ENCODE results near the gene ZDHHC4. TPM values are rescaled to one million over a fixed set of nuclear protein-coding genes. Genes with fewer than 3 reads are reported as not detected.

ZDHHC4 gene
- total RNA-seq, 4 donors from 2014 or later = 68.8 to 97.3 (median 81.4) TPM

- TF ChIP-seq CTCF (IDR thresholded peaks at IDR 0.05) (no peak), POLR2A (IDR thresholded peaks at IDR 0.05) (no peak)
- H3K9me3 ChIP-seq = no peaks in the 10 kb centered on the region
- DNase-seq = no peak
- H3K4me1 ChIP-seq = peaks cover 6 to 15% of the 10 kb centered on the region in 2 donors
- no peak overlapping the region for H3K4me3 ChIP-seq (replicated peaks in 1 of 3)
- H3K36me3 ChIP-seq = peaks cover 6 to 8% of the 10 kb centered on the region in 2 donors
- no peak overlapping the region for H3K27ac ChIP-seq
- intact Hi-C loops (cut with DNase I) = no loop called here
- H3K27me3 ChIP-seq = no peaks in the 10 kb centered on the region
- WGBS, 2 donors = 90 to 93% methylated on average over 13 to 14 of the region's 20 CpGs
Measured at GRCh38 chr7:6616854-6617643, 39.8 kb downstream of the ZDHHC4 start.

GRCh38 chr7:6618621-6619020 lies 41.4 kb downstream of the ZDHHC4 start:
- no peaks in the 10 kb centered on the region for H3K27me3 ChIP-seq
- no peak for TF ChIP-seq POLR2A (IDR thresholded peaks at IDR 0.05)
- TF ChIP-seq CTCF (IDR thresholded peaks at IDR 0.05) = no peak
- WGBS, 2 donors = 76 to 81% methylated on average over 4 of the region's 4 CpGs
- peaks cover 11 to 13% of the 10 kb centered on the region in 2 donors for H3K36me3 ChIP-seq
- H3K9me3 ChIP-seq = no peaks in the 10 kb centered on the region
- intact Hi-C loops (cut with DNase I) = no loop called here
- peaks cover 6 to 15% of the 10 kb centered on the region in 2 donors for H3K4me1 ChIP-seq
- H3K4me3 ChIP-seq (replicated peaks in 1 of 3) = no peak overlapping the region
- DNase-seq = no peak
- H3K27ac ChIP-seq = no peak overlapping the region

GRCh38 chr7:6619961-6620360 lies 42.7 kb downstream of the ZDHHC4 start:
- 84 to 93% methylated on average over 3 of the region's 3 CpGs for WGBS, 2 donors
- H3K4me1 ChIP-seq = peaks cover 6 to 12% of the 10 kb centered on the region in 2 donors
- H3K27ac ChIP-seq = no peak overlapping the region
- H3K36me3 ChIP-seq = peaks cover 14 to 16% of the 10 kb centered on the region in 2 donors
- no peak overlapping the region for H3K4me3 ChIP-seq (replicated peaks in 1 of 3)
- intact Hi-C loops (cut with DNase I) = no loop called here
- H3K9me3 ChIP-seq = no peaks in the 10 kb centered on the region
- H3K27me3 ChIP-seq = no peaks in the 10 kb centered on the region
- no peak for DNase-seq
- TF ChIP-seq POLR2A (IDR thresholded peaks at IDR 0.05) (no peak), CTCF (IDR thresholded peaks at IDR 0.05) (no peak)

GRCh38 chr7:6621195-6622133 lies 44.2 kb downstream of the ZDHHC4 start:
- WGBS, 2 donors = 88 to 91% methylated on average over 17 to 20 of the region's 20 CpGs
- DNase-seq = no peak
- H3K27ac ChIP-seq = no peak overlapping the region
- intact Hi-C loops (cut with DNase I) = no loop called here
- no peaks in the 10 kb centered on the region for H3K9me3 ChIP-seq
- no peak overlapping the region for H3K4me3 ChIP-seq (replicated peaks in 1 of 3)
- peaks cover 0 to 4% of the 10 kb centered on the region in 2 donors for H3K4me1 ChIP-seq
- TF ChIP-seq CTCF (IDR thresholded peaks at IDR 0.05) (no peak), POLR2A (IDR thresholded peaks at IDR 0.05) (no peak)
- H3K36me3 ChIP-seq = peaks cover 14 to 16% of the 10 kb centered on the region in 2 donors
- H3K27me3 ChIP-seq = no peaks in the 10 kb centered on the region
